Measurements from ENCODE around the gene SNCG.

DNA sequence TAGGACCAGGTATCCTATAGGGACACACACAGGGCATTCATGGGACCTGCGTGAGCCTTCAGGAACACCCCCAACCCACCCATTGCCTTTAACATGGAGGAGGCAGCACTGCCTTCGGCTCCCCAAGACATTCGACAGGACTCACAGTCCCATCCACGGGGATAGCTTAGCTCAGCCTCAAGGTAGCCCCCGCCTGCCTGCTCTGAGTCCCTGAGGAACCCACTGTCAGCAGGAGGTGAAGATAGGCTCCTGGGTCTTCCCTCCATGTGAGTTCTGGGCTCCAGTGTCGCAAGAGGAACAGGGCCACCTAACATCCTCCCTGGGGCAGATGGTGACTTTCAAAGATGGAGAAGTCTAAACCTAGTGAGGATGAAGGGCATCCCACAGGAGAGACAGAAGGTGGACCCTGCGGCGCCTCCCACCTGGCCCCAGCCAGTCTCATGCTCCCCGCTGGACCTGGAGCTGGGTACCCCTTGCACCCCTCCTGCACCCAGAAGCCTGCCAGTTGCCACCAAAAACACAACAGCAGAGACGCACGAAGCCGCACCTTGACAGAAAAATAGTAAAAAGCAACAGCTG lies 5.0 kb downstream of the SNCG start:
- TF ChIP-seq FOSL1 (IDR thresholded peaks at IDR 0.05; ENCODE audit: insufficient read depth, low read depth, low read length) = no peak
- no peak for TF ChIP-seq POLR2A (IDR thresholded peaks at IDR 0.05; ENCODE audit: control extremely low read depth in 1 of 2, low read depth in 2 of 2, low read length in 2 of 2)
- TF ChIP-seq, protein P1, sequence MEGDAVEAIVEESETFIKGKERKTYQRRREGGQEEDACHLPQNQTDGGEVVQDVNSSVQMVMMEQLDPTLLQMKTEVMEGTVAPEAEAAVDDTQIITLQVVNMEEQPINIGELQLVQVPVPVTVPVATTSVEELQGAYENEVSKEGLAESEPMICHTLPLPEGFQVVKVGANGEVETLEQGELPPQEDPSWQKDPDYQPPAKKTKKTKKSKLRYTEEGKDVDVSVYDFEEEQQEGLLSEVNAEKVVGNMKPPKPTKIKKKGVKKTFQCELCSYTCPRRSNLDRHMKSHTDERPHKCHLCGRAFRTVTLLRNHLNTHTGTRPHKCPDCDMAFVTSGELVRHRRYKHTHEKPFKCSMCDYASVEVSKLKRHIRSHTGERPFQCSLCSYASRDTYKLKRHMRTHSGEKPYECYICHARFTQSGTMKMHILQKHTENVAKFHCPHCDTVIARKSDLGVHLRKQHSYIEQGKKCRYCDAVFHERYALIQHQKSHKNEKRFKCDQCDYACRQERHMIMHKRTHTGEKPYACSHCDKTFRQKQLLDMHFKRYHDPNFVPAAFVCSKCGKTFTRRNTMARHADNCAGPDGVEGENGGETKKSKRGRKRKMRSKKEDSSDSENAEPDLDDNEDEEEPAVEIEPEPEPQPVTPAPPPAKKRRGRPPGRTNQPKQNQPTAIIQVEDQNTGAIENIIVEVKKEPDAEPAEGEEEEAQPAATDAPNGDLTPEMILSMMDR (IDR thresholded peaks at IDR 0.05; ENCODE audit: control extremely low read depth in 1 of 3, insufficient read depth in 1 of 3, low read depth in 1 of 3, low read length in 3 of 3) = no peak
- no peak for TF ChIP-seq EGR1 (IDR thresholded peaks at IDR 0.05; ENCODE audit: borderline replicate concordance, low read depth, low read length)
- TF ChIP-seq, protein P2, sequence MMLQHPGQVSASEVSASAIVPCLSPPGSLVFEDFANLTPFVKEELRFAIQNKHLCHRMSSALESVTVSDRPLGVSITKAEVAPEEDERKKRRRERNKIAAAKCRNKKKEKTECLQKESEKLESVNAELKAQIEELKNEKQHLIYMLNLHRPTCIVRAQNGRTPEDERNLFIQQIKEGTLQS (IDR thresholded peaks at IDR 0.05; ENCODE audit: insufficient read depth, low read depth, low read length) = no peak
- TF ChIP-seq RFX5 (IDR thresholded peaks at IDR 0.05; ENCODE audit: borderline replicate concordance, low read depth, low read length) = no peak
- no peak for TF ChIP-seq RAD21 (IDR thresholded peaks at IDR 0.05 in 1 of 2, conservative IDR thresholded peaks at IDR 0.05 in 1 of 2; ENCODE audit: low read depth in 2 of 2, low read length in 2 of 2)
- TF ChIP-seq RBBP5 (IDR thresholded peaks at IDR 0.05; ENCODE audit: borderline replicate concordance, low read depth, low read length) = no peak
- TF ChIP-seq MAFK (IDR thresholded peaks at IDR 0.05; ENCODE audit: low read depth, low read length) = no peak
- TF ChIP-seq SAP30 (IDR thresholded peaks at IDR 0.05; ENCODE audit: insufficient read depth, insufficient replicate concordance, low read length) = no peak
- TF ChIP-seq TAF1 (IDR thresholded peaks at IDR 0.05; ENCODE audit: low read depth, low read length) = no peak

Measured in H1 (cell line).